ENCODE measurements around the gene ACTG1.

The ACTG1 gene

GRCh38 chr17:81492202-81492601 lies 20.4 kb downstream of the ACTG1 start (continued):
- TF ChIP-seq TSHZ2 (CRISPR knock-in tag; IDR thresholded peaks at IDR 0.05) = no peak
- TF ChIP-seq ARNTL (CRISPR knock-in tag; IDR thresholded peaks at IDR 0.05; ENCODE audit: borderline replicate concordance, low read depth) = no peak
- TF ChIP-seq ISL1 (CRISPR knock-in tag; IDR thresholded peaks at IDR 0.05) = no peak
- no peak for TF ChIP-seq ZFP30 (CRISPR knock-in tag; IDR thresholded peaks at IDR 0.05)
- no peak for TF ChIP-seq RARB (CRISPR knock-in tag; IDR thresholded peaks at IDR 0.05)

GRCh38 chr17:81491761-81492160 lies 20.8 kb downstream of the ACTG1 start:
- TF ChIP-seq TSHZ2 (CRISPR knock-in tag; IDR thresholded peaks at IDR 0.05) = no peak
- TF ChIP-seq CREB5 (CRISPR knock-in tag; IDR thresholded peaks at IDR 0.05; ENCODE audit: low read depth) = no peak
- TF ChIP-seq ISL1 (CRISPR knock-in tag; IDR thresholded peaks at IDR 0.05) = no peak
- no peak for TF ChIP-seq ZFP3 (CRISPR knock-in tag; IDR thresholded peaks at IDR 0.05)
- TF ChIP-seq CSDC2 (CRISPR knock-in tag; IDR thresholded peaks at IDR 0.05) = no peak
- no peak for TF ChIP-seq RARB (CRISPR knock-in tag; IDR thresholded peaks at IDR 0.05)
- TF ChIP-seq ARNTL (CRISPR knock-in tag; IDR thresholded peaks at IDR 0.05; ENCODE audit: borderline replicate concordance, low read depth) = no peak
- TF ChIP-seq POU6F1 (CRISPR knock-in tag; IDR thresholded peaks at IDR 0.05; ENCODE audit: borderline replicate concordance, low read depth) = no peak
- no peak for TF ChIP-seq CSRNP3 (CRISPR knock-in tag; IDR thresholded peaks at IDR 0.05)
- TF ChIP-seq PPARA (CRISPR knock-in tag; IDR thresholded peaks at IDR 0.05; ENCODE audit: borderline replicate concordance) = no peak
- TF ChIP-seq GLIS3 (CRISPR knock-in tag; IDR thresholded peaks at IDR 0.05) = no peak
- no peak for TF ChIP-seq ZNF8 (CRISPR knock-in tag; IDR thresholded peaks at IDR 0.05)
- TF ChIP-seq TCF4 (CRISPR knock-in tag; IDR thresholded peaks at IDR 0.05; ENCODE audit: borderline replicate concordance) = no peak
- TF ChIP-seq ZNF70 (CRISPR knock-in tag; IDR thresholded peaks at IDR 0.05) = no peak
- no peak for TF ChIP-seq SNAI2 (CRISPR knock-in tag; IDR thresholded peaks at IDR 0.05)
- no peak for TF ChIP-seq ESRRG (CRISPR knock-in tag; IDR thresholded peaks at IDR 0.05)
- no peak for TF ChIP-seq ZC3H10 (CRISPR knock-in tag; IDR thresholded peaks at IDR 0.05)
- no peak for ATAC-seq

- ATAC-seq = no peak
- no peak for TF ChIP-seq TOX (CRISPR knock-in tag; IDR thresholded peaks at IDR 0.05; ENCODE audit: borderline replicate concordance)
- TF ChIP-seq OSR1 (CRISPR knock-in tag; IDR thresholded peaks at IDR 0.05) = no peak
- TF ChIP-seq RARB (CRISPR knock-in tag; IDR thresholded peaks at IDR 0.05) = no peak
- TF ChIP-seq ZC3H10 (CRISPR knock-in tag; IDR thresholded peaks at IDR 0.05) = no peak
- no peak for TF ChIP-seq ZFP30 (CRISPR knock-in tag; IDR thresholded peaks at IDR 0.05)
- no peak for TF ChIP-seq ESRRG (CRISPR knock-in tag; IDR thresholded peaks at IDR 0.05)
- no peak for TF ChIP-seq PPARA (CRISPR knock-in tag; IDR thresholded peaks at IDR 0.05; ENCODE audit: borderline replicate concordance)
- TF ChIP-seq CREB5 (CRISPR knock-in tag; IDR thresholded peaks at IDR 0.05; ENCODE audit: low read depth) = no peak
- no peak for TF ChIP-seq ARNTL (CRISPR knock-in tag; IDR thresholded peaks at IDR 0.05; ENCODE audit: borderline replicate concordance, low read depth)
- no peak for TF ChIP-seq PATZ1 (CRISPR knock-in tag; IDR thresholded peaks at IDR 0.05; ENCODE audit: borderline replicate concordance)
- no peak for TF ChIP-seq CSRNP3 (CRISPR knock-in tag; IDR thresholded peaks at IDR 0.05)
Observed at GRCh38 chr17:81491181-81491581, 21.4 kb downstream of the ACTG1 start.
